ENCODE measurements around the gene SHISAL2A. TPM values are rescaled to one million over a fixed set of nuclear protein-coding genes. Genes with fewer than 3 reads are reported as not detected.
A peak's percentile ranks its signal among the peaks of the same experiment; 100 is the strongest.

SHISAL2A gene
- total RNA-seq, 6 donors from 2014 or later = 0.24 to 10.5 (median 3.0) TPM; not detected in 3

- Histone ChIP-seq H3K27me3 (peaks cover 0 to 11% (median 5%) of the 10 kb centered on the region in 4 donors), H3K4me3 (peak overlapping the region in 1 of 4 donors; percentile 52), H3K9me3 (no peaks in the 10 kb centered on the region), H3K4me1 (peaks cover 7 to 21% (median 14%) of the 10 kb centered on the region in 4 donors), H3K27ac (peak overlapping the region in 2 of 4 donors; percentile 73 to 84), H3K36me3 (no peaks in the 10 kb centered on the region)
- no peak for DNase-seq
- TF ChIP-seq POLR2AphosphoS5 (IDR thresholded peaks at IDR 0.05) = no peak
- no peak for TF ChIP-seq EP300 (IDR thresholded peaks at IDR 0.05)
- TF ChIP-seq, protein P1, sequence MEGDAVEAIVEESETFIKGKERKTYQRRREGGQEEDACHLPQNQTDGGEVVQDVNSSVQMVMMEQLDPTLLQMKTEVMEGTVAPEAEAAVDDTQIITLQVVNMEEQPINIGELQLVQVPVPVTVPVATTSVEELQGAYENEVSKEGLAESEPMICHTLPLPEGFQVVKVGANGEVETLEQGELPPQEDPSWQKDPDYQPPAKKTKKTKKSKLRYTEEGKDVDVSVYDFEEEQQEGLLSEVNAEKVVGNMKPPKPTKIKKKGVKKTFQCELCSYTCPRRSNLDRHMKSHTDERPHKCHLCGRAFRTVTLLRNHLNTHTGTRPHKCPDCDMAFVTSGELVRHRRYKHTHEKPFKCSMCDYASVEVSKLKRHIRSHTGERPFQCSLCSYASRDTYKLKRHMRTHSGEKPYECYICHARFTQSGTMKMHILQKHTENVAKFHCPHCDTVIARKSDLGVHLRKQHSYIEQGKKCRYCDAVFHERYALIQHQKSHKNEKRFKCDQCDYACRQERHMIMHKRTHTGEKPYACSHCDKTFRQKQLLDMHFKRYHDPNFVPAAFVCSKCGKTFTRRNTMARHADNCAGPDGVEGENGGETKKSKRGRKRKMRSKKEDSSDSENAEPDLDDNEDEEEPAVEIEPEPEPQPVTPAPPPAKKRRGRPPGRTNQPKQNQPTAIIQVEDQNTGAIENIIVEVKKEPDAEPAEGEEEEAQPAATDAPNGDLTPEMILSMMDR (IDR thresholded peaks at IDR 0.05) = no peak
- no peak for TF ChIP-seq POLR2A (IDR thresholded peaks at IDR 0.05)
- ATAC-seq (ENCODE audit: low FRiP score in 2 of 2) = no peak
- WGBS, 2 donors = 66 to 83% methylated on average over 3 to 8 of the region's 8 CpGs
Observed at GRCh38 chr1:52631759-52632331, 1.1 kb upstream of the SHISAL2A start.

DNA sequence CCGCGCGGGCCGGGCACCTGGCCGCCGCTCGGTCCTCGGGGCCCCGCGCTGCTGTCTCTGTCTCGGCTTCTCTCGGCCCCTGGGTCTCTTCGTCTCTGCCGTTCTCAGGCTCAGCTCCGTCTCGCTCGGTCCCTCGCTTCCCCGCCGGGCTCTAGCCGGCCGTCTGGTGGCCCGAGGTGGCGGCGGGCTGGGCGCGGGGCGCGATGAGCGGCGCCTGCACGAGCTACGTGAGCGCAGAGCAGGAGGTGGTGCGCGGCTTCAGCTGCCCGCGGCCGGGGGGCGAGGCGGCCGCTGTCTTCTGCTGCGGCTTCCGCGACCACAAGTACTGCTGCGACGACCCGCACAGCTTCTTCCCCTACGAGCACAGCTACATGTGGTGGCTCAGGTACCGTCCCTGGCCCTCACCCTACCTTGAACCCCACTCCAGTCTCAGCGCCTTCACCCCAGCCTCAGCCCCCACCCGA lies 355 bp downstream of the SHISAL2A start:
- DNase-seq (peak in 1 of 2 donors; percentile 90), ATAC-seq (ENCODE audit: low FRiP score in 2 of 2) (peak in 1 of 2 donors; percentile 24)
- H3K4me3 ChIP-seq = peak overlapping the region in 3 of 4 donors; percentile 46 to 52 (median 52)
- H3K4me1 ChIP-seq = peaks cover 7 to 32% (median 18%) of the 10 kb centered on the region in 4 donors
- no peaks in the 10 kb centered on the region for H3K36me3 ChIP-seq
- no peaks in the 10 kb centered on the region for H3K9me3 ChIP-seq
- H3K27me3 ChIP-seq = peaks cover 0 to 11% (median 5%) of the 10 kb centered on the region in 4 donors
- 15 to 40% methylated on average over 4 to 30 of the region's 52 CpGs for WGBS, 2 donors
- peak overlapping the region in 3 of 4 donors; percentile 64 to 84 (median 73) for H3K27ac ChIP-seq
- TF ChIP-seq EP300 (IDR thresholded peaks at IDR 0.05) (no peak), POLR2A (IDR thresholded peaks at IDR 0.05) (no peak), POLR2AphosphoS5 (IDR thresholded peaks at IDR 0.05) (no peak)
- TF ChIP-seq, protein P1 (IDR thresholded peaks at IDR 0.05) = no peak

DNA sequence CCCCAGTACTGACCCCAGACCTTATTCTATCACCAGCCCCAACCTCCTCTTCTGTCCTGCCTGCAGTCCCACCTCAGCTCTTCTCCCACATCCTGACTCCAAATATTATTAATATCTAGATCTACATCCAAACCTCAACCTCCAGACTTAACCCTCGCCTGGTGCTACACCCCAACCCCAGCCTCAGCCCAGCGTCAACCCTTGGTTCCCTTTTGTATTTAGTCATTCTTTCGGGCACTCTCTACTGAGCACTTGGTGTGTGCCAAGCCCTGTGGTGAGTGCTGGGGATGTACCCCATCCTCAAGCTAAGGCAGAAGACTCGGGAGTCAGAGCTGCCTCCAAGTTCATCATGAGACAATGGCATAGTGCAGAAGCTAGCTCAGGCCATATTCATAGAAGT lies 1.1 kb downstream of the SHISAL2A start:
- no peak for TF ChIP-seq POLR2A (IDR thresholded peaks at IDR 0.05)
- no peak for TF ChIP-seq POLR2AphosphoS5 (IDR thresholded peaks at IDR 0.05)
- TF ChIP-seq, protein P1 (IDR thresholded peaks at IDR 0.05) = no peak
- TF ChIP-seq EP300 (IDR thresholded peaks at IDR 0.05) = no peak
- Histone ChIP-seq H3K4me3 (no peak overlapping the region), H3K9me3 (no peaks in the 10 kb centered on the region), H3K27ac (peak overlapping the region in 2 of 4 donors; percentile 73 to 84), H3K4me1 (peaks cover 7 to 32% (median 18%) of the 10 kb centered on the region in 4 donors), H3K36me3 (no peaks in the 10 kb centered on the region), H3K27me3 (peaks cover 0 to 11% (median 5%) of the 10 kb centered on the region in 4 donors)
- WGBS, 2 donors = 80 to 92% methylated on average over 4 of the region's 4 CpGs
- no peak for DNase-seq
- ATAC-seq (ENCODE audit: low FRiP score in 2 of 2) = no peak

GRCh38 chr1:52635321-52636089 lies 2.5 kb downstream of the SHISAL2A start:
- no peaks in the 10 kb centered on the region for H3K9me3 ChIP-seq
- DNase-seq (no peak), ATAC-seq (ENCODE audit: low FRiP score in 2 of 2) (no peak)
- H3K27me3 ChIP-seq = peaks cover 0 to 11% (median 5%) of the 10 kb centered on the region in 4 donors
- H3K4me1 ChIP-seq = peaks cover 7 to 32% (median 18%) of the 10 kb centered on the region in 4 donors
- no peaks in the 10 kb centered on the region for H3K36me3 ChIP-seq
- no peak overlapping the region for H3K27ac ChIP-seq
- TF ChIP-seq, protein P1 (IDR thresholded peaks at IDR 0.05) = no peak
- TF ChIP-seq POLR2AphosphoS5 (IDR thresholded peaks at IDR 0.05) (no peak), EP300 (IDR thresholded peaks at IDR 0.05) (no peak), POLR2A (IDR thresholded peaks at IDR 0.05) (no peak)
- 70 to 81% methylated on average over 4 of the region's 4 CpGs for WGBS, 2 donors
- no peak overlapping the region for H3K4me3 ChIP-seq

Data from upper lobe of left lung (tissue), 6 donors.